NCI-H748 (cell line): ENCODE data around the gene ABCC4.

ENCODE experiments used
- DNase-seq: peaks from one replicate; lab custom pipeline; 2025; ENCODE audit not compliant: unreplicated experiment; lab: John Stamatoyannopoulos, UW

The ABCC4 gene

GRCh38 chr13:95122063-95122462 is 179.2 kb downstream of the ABCC4 start:
- DNase-seq, result no peak

GRCh38 chr13:95121516-95121915 is 179.7 kb downstream of the ABCC4 start:
- no peak for DNase-seq

DNA sequence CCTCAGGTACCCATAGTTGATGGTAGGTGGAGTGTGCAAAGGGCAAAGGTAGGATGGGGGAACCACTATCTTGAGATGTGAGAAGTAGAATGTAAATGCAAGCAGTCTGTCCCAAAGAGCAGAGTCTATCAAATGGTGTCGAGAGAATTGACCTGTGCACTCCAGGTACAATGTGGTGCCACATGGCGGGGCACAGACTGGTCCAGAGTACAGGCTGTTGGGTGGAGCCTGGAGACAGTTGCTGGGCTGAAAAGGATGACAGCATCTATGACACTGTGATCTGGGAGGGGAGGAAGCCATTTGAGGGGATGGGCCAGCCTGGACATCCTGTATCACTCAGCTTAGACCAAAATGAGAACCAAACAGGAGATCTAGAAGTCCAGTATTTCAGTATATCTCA is 180.6 kb downstream of the ABCC4 start:
- no peak for DNase-seq

GRCh38 chr13:95118541-95119324 is 182.5 kb downstream of the ABCC4 start:
- DNase-seq, result no peak

DNA sequence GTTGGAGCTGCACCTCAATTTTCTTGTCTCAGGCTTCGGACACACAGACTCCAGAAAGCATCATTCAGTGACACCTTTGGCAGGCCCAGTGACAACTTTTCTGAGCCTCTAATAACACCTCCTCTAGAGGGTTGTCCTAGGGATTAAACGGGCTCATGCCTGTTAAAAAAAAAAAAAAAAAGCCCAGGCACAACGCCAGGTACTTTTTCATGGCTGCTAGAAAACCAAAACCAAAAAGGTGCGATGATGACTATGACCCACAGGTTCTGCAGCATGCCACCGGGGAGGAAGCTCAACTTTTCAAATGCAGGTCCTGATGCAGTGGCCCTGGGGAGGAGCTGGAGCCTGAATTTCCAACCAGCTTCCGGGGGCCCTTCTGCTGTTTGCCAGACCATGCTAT is 184.2 kb downstream of the ABCC4 start:
- no peak for DNase-seq

- DNase-seq, result peak; percentile 63
These were observed 185.7 kb downstream of the ABCC4 start for GRCh38 chr13:95115525-95115924.

GRCh38 chr13:95113601-95114000 is 187.7 kb downstream of the ABCC4 start:
- no peak for DNase-seq

DNA sequence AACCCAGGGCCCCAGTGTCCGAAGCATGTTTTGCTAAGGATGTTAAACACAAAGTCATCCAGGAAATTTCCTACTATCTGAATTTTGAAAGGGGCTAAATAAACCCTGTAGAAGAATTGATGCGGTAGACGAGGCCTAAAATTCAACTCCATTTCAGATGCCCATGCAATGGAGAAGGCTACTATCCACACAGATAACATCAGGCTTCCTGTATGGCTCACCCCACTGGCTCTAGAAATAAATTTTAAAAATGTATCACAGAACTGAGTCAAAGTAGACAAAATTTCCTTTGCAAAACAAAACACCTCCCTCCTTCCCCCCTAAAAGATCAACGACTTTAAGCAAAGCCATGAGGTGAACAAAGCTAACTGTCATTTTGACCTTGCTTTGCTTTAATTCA is 188.4 kb downstream of the ABCC4 start:
- no peak for DNase-seq

- no peak for DNase-seq
These were observed 189.6 kb downstream of the ABCC4 start for GRCh38 chr13:95111608-95112007.

DNA sequence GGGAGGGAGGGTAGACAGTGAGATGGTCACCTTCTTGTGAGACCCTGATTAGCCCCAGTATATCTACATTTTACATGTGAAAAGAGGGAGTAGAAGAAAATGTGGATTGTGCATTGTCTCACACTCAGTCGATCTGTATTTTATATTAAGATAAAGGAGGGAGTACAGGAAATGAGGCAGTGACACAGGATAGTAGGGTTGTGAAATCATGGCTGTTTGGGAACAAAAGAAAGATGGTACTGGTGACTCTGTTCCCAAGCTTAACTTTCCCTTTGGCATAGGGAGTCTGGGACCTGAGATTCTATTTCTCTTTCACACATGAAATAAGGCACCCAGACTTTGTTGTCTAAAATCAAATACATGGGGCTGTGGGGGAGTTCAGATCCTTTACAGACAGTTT is 194.7 kb downstream of the ABCC4 start:
- DNase-seq, result no peak

GRCh38 chr13:95100525-95101433 is 200.5 kb downstream of the ABCC4 start:
- DNase-seq, result peak; percentile 34

DNA sequence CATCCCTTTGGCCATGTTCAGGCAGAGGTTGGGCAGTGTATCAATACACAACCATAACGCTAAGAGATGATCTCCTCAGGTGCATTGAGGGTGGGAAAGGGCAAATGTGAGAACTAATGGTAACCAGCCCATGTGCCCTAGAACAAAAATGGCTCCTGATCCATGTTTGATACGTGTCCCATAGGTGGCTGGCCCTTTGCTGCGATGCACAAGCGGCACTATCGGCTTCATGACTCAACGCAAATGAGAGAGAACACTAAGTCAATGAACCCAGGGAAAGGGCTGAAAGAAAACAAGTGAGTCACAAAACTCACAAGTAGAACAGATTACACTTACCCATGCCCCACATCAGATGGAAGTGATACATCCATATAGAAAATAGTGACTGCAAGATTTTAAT is 201.7 kb downstream of the ABCC4 start:
- no peak for DNase-seq

DNA sequence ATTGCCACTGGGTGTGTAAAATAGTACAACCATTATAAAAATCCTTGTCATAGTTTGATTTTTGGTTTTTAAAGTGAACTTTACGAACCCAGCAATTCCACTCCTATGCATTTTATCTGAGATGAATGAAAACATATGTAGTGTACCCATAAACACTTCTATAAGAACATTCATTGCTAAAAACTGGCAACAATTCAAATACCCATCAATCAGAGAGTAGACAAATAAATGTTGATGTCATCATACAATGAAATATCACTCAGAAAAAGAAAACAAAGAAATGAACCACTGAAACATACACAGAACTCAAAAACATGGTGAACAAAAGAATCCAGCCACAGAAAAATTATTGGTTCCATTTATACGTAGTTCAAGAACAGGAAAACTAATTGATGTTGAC is 202.3 kb downstream of the ABCC4 start:
- no peak for DNase-seq

DNA sequence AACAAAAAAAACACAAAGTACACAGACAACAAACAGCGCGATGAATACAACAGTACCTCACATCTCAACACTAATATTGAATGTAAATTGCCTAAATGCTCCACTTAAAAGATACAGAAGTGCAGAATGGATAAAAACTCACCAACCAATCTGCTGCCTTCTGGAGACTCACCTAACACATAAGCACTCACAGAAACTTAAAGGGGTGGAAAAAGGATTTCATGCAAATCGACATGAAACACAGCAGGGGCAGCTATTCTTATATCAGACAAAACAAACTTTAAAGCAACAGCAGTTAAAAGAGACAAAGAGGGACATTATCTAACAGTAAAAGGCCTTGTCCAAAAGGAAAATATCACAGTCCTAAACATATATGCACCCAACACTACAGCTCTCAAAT is 209.5 kb downstream of the ABCC4 start:
- DNase-seq, result peak; percentile 33

GRCh38 chr13:95087746-95088305 is 213.4 kb downstream of the ABCC4 start:
- no peak for DNase-seq

GRCh38 chr13:95086761-95087160 is 214.5 kb downstream of the ABCC4 start:
- no peak for DNase-seq

DNA sequence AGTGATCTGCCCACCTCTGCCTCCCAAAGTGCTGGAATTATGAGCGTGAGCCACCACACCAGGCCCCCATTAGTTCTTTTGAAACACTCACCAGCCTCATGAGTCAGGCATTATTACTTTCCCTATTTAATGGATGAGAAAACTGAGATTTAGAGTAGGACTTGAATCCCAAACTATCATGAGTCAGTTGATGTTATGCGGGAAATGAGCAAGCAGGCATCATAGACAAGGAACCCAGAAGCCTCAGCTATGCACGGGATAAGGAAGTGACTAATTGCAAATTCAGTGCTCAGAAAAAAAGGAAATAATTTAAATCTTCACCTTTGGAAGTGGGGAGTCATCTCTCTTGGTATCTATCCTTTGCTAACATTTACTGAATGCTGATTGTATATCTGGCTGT is 217.5 kb downstream of the ABCC4 start:
- DNase-seq, result no peak

- no peak for DNase-seq
These were observed 218.2 kb downstream of the ABCC4 start for GRCh38 chr13:95083066-95083465.

- DNase-seq, result no peak
These were observed 225.7 kb downstream of the ABCC4 start for GRCh38 chr13:95075506-95075905.

DNA sequence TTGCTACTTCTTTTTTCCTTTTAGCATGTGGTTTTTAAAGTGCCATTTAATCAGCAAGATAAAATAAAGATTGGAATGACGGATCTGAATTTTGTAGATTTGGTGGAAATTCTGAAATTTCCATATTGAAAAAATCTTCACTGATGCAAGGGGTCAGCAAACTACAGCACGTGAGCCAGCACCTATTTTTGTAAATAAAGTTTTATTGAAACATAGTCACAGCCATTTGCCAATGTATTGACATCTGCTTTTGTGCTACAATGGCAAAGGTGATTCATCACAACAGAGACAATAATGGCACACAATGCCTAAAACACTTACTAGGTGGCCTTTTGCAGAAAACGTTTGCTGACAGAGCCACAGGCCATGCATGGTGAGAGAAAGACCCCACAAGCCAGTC is 226.4 kb downstream of the ABCC4 start:
- DNase-seq, result no peak

- DNase-seq, result no peak
These were observed 227.4 kb downstream of the ABCC4 start for GRCh38 chr13:95073747-95074311.

- no peak for DNase-seq
These were observed 233.9 kb downstream of the ABCC4 start for GRCh38 chr13:95067303-95067702.
